Mucosa of rectum (tissue), 2 donors: ENCODE measurements around the gene ARMH2.

Experiments used
- H3K27ac ChIP-seq, 2 donors: one replicate each; pipeline ENCODE4 v1.7.0; 2013; ENCODE audit warnings: inconsistent platforms in 2 of 2, low read depth in 2 of 2, low read length in 2 of 2
- H3K27me3 ChIP-seq, 2 donors: one replicate each; pipeline ENCODE4 v1.7.0; 2013; ENCODE audit warnings: low read length in 2 of 2; ENCODE audit not compliant: control insufficient read depth in 2 of 2, insufficient read depth in 2 of 2
- H3K36me3 ChIP-seq, 2 donors: one replicate each; pipeline ENCODE4 v1.7.0; 2013; ENCODE audit warnings: low read length in 2 of 2; ENCODE audit not compliant: control insufficient read depth in 2 of 2, insufficient read depth in 2 of 2
- H3K4me1 ChIP-seq, 2 donors: one replicate each; pipeline ENCODE4 v1.7.0; 2013; ENCODE audit warnings: low read length in 2 of 2, mild to moderate bottlenecking in 1 of 2; ENCODE audit not compliant: control insufficient read depth in 2 of 2, insufficient read depth in 2 of 2
- H3K4me3 ChIP-seq, 2 donors: one replicate each; pipeline ENCODE4 v1.7.0; 2013; ENCODE audit warnings: low read length in 2 of 2
- H3K9ac ChIP-seq, 2 donors: one replicate each; pipeline ENCODE4 v1.7.0; 2013; ENCODE audit warnings: low read length in 2 of 2, low read depth in 1 of 2, mild to moderate bottlenecking in 1 of 2
- H3K9me3 ChIP-seq, 2 donors: one replicate each; pipeline ENCODE4 v1.7.0; 2013; ENCODE audit warnings: low read length in 2 of 2; ENCODE audit not compliant: control insufficient read depth in 2 of 2
- donor health status: healthy.
- donor health status: Normal muscosa, but diverticular disease.

Gene ARMH2

GRCh38 chr6:24788031-24788665, 10.6 kb downstream of the ARMH2 start:
- Histone ChIP-seq H3K9ac (no peak overlapping the region), H3K4me3 (no peak overlapping the region), H3K4me1 (peaks cover 0 to 2% of the 10 kb centered on the region in 2 donors), H3K27ac (no peak overlapping the region), H3K36me3 (peaks cover 24 to 34% of the 10 kb centered on the region in 2 donors), H3K27me3 (no peaks in the 10 kb centered on the region), H3K9me3 (no peaks in the 10 kb centered on the region)

GRCh38 chr6:24780206-24780605, 18.5 kb downstream of the ARMH2 start:
- Histone ChIP-seq H3K36me3 (peaks cover 14 to 17% of the 10 kb centered on the region in 2 donors), H3K27ac (peak overlapping the region in 1 of 2 donors; percentile 75), H3K4me3 (peak overlapping the region; percentile 33 to 100), H3K27me3 (no peaks in the 10 kb centered on the region), H3K4me1 (peaks cover 6 to 16% of the 10 kb centered on the region in 2 donors), H3K9ac (peak overlapping the region in 1 of 2 donors; percentile 50), H3K9me3 (no peaks in the 10 kb centered on the region)

GRCh38 chr6:24779416-24780016, 19.2 kb downstream of the ARMH2 start:
- H3K9ac ChIP-seq, result peak overlapping the region in 1 of 2 donors; percentile 50
- H3K9me3 ChIP-seq, result no peaks in the 10 kb centered on the region
- peaks cover 7 to 17% of the 10 kb centered on the region in 2 donors for H3K4me1 ChIP-seq
- peak overlapping the region; percentile 24 to 100 for H3K4me3 ChIP-seq
- no peaks in the 10 kb centered on the region for H3K27me3 ChIP-seq
- peak overlapping the region; percentile 63 to 75 for H3K27ac ChIP-seq
- H3K36me3 ChIP-seq, result peaks cover 12 to 15% of the 10 kb centered on the region in 2 donors

GRCh38 chr6:24778878-24779277, 19.8 kb downstream of the ARMH2 start:
- Histone ChIP-seq H3K27me3 (no peaks in the 10 kb centered on the region), H3K27ac (peak overlapping the region in 1 of 2 donors; percentile 75), H3K9me3 (no peaks in the 10 kb centered on the region), H3K4me1 (peaks cover 11 to 21% of the 10 kb centered on the region in 2 donors), H3K9ac (no peak overlapping the region), H3K36me3 (peaks cover 8 to 11% of the 10 kb centered on the region in 2 donors), H3K4me3 (peak overlapping the region; percentile 4 to 100)

- H3K27ac ChIP-seq, result peak overlapping the region in 1 of 2 donors; percentile 48
- H3K27me3 ChIP-seq, result no peaks in the 10 kb centered on the region
- peak overlapping the region; percentile 20 to 34 for H3K9ac ChIP-seq
Measured at GRCh38 chr6:24778121-24778520, 20.6 kb downstream of the ARMH2 start.

GRCh38 chr6:24777227-24777626, 21.5 kb downstream of the ARMH2 start:
- peak overlapping the region; percentile 93 to 100 for H3K4me3 ChIP-seq
- H3K9ac ChIP-seq, result peak overlapping the region; percentile 15 to 84
- H3K9me3 ChIP-seq, result no peaks in the 10 kb centered on the region
- peak overlapping the region in 1 of 2 donors; percentile 29 for H3K27ac ChIP-seq
- peaks cover 0 to 7% of the 10 kb centered on the region in 2 donors for H3K36me3 ChIP-seq
- H3K4me1 ChIP-seq, result peaks cover 11 to 21% of the 10 kb centered on the region in 2 donors
- H3K27me3 ChIP-seq, result no peaks in the 10 kb centered on the region

More at GRCh38 chr6:24778121-24778520, 20.6 kb downstream of the ARMH2 start:
- H3K4me3 ChIP-seq, result peak overlapping the region; percentile 93 to 100
- H3K9me3 ChIP-seq, result no peaks in the 10 kb centered on the region
- peaks cover 11 to 21% of the 10 kb centered on the region in 2 donors for H3K4me1 ChIP-seq
- H3K36me3 ChIP-seq, result peaks cover 3 to 11% of the 10 kb centered on the region in 2 donors

GRCh38 chr6:24775520-24776058, 23.1 kb downstream of the ARMH2 start:
- no peaks in the 10 kb centered on the region for H3K27me3 ChIP-seq
- peak overlapping the region; percentile 94 to 99 for H3K27ac ChIP-seq
- no peaks in the 10 kb centered on the region for H3K36me3 ChIP-seq
- peaks cover 11 to 20% of the 10 kb centered on the region in 2 donors for H3K4me1 ChIP-seq
- H3K9ac ChIP-seq, result peak overlapping the region; percentile 84 to 100
- H3K4me3 ChIP-seq, result peak overlapping the region; percentile 93 to 100
- H3K9me3 ChIP-seq, result no peaks in the 10 kb centered on the region

GRCh38 chr6:24774696-24775519, 23.8 kb downstream of the ARMH2 start, which contains the start of gene GMNN:
Gene GMNN (plus strand): TSS chr6:24774937. CDS start chr6:24777247, 2,310 bp downstream.
- Histone ChIP-seq H3K4me1 (peaks cover 11 to 17% of the 10 kb centered on the region in 2 donors), H3K27ac (peak within 1 kb of the TSS; percentile 94 to 99), H3K36me3 (no peaks in the 10 kb centered on the region)

GRCh38 chr6:24768361-24768760, 30.4 kb downstream of the ARMH2 start:
- Histone ChIP-seq H3K4me3 (no peak overlapping the region), H3K36me3 (no peaks in the 10 kb centered on the region), H3K27ac (no peak overlapping the region), H3K9me3 (no peaks in the 10 kb centered on the region), H3K4me1 (no peaks in the 10 kb centered on the region), H3K9ac (no peak overlapping the region), H3K27me3 (no peaks in the 10 kb centered on the region)

More at GRCh38 chr6:24774696-24775519, 23.8 kb downstream of the ARMH2 start, which contains the start of gene GMNN:
- Histone ChIP-seq H3K4me3 (peak within 1 kb of the TSS; percentile 93 to 100), H3K9ac (peak within 1 kb of the TSS; percentile 84 to 100), H3K9me3 (no peaks in the 10 kb centered on the region), H3K27me3 (no peaks in the 10 kb centered on the region)
